ENCODE data around the gene HLA-DQB2. TPM values are rescaled to one million over a fixed set of nuclear protein-coding genes. Genes with fewer than 3 reads are reported as not detected.

The HLA-DQB2 gene
- polyA plus RNA-seq, 1 donor: 1.9 TPM

Other genes with a start within 250 kb of the HLA-DQB2 start
- gene HLA-DRB5, start 233.2 kb downstream of the HLA-DQB2 start, polyA plus RNA-seq: 20.4 TPM
- 159 TPM for gene HLA-DRB1, start 173.7 kb downstream of the HLA-DQB2 start, polyA plus RNA-seq
- 53.4 TPM for gene HLA-DQA1, start 126.1 kb downstream of the HLA-DQB2 start, polyA plus RNA-seq
- gene HLA-DQB1, start 96.9 kb downstream of the HLA-DQB2 start, polyA plus RNA-seq: 23.7 TPM
- gene HLA-DQA2, start 22.1 kb downstream of the HLA-DQB2 start, polyA plus RNA-seq: 1.8 TPM
- gene HLA-DOB, start 53.5 kb upstream of the HLA-DQB2 start, polyA plus RNA-seq: 0.94 TPM
- 13.3 TPM for gene TAP2, start 75.2 kb upstream of the HLA-DQB2 start, polyA plus RNA-seq
- 47.3 TPM for gene PSMB8, start 80.5 kb upstream of the HLA-DQB2 start, polyA plus RNA-seq
- gene TAP1, start 90.2 kb upstream of the HLA-DQB2 start, polyA plus RNA-seq: 18.7 TPM
- 21.7 TPM for gene PSMB9, start 90.7 kb upstream of the HLA-DQB2 start, polyA plus RNA-seq
- 23.9 TPM for gene HLA-DMB, start 177.5 kb upstream of the HLA-DQB2 start, polyA plus RNA-seq
- 25.4 TPM for gene HLA-DMA, start 189.6 kb upstream of the HLA-DQB2 start, polyA plus RNA-seq
- gene BRD2, start 205.1 kb upstream of the HLA-DQB2 start, polyA plus RNA-seq: 222 TPM
- gene HLA-DOA, start 246.1 kb upstream of the HLA-DQB2 start, polyA plus RNA-seq: 7.5 TPM